ENCODE data around the gene PAPSS2.

The PAPSS2 gene

DNA sequence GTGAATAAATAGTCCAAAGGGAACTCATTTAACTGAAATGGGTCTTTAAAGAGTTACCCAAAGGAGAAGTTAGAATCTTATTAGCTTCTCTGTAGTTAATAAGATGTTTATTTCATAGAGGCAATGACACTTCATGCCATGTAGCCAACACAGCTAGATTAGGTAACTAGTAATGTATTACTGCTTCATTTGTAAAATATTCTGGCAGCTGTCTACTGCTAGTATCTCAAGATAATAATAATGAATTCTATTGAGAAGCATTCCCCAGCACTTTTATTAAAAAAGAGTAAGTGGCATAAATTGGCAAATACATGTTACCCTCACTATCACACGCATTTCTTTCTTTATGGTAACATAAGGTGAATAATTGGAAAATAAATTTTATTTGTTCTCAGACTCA is 10.1 kb downstream of the PAPSS2 start:
- no peak for DNase-seq (ENCODE audit: low read depth in 2 of 3, low spot score in 1 of 3)

DNA sequence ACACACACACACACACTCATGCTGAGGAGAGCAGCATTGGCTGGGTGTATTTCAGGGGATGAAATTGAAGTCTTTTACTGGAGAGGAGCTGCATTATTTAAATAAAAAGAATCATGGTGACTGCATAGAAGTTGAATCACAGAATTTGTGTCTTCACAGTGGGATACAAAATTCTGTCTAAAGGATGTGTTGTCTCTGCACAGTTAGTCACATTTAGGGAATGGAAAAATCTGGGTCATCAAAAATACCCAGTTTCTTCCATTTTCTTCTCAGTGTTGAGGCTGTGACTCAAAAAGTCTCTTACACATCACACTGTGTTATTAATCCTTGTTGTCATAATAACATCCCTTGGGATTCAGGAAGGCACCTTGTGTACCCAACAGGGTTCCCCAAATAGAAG is 10.9 kb downstream of the PAPSS2 start:
- no peak for DNase-seq (ENCODE audit: low read depth in 2 of 3, low spot score in 1 of 3)

DNA sequence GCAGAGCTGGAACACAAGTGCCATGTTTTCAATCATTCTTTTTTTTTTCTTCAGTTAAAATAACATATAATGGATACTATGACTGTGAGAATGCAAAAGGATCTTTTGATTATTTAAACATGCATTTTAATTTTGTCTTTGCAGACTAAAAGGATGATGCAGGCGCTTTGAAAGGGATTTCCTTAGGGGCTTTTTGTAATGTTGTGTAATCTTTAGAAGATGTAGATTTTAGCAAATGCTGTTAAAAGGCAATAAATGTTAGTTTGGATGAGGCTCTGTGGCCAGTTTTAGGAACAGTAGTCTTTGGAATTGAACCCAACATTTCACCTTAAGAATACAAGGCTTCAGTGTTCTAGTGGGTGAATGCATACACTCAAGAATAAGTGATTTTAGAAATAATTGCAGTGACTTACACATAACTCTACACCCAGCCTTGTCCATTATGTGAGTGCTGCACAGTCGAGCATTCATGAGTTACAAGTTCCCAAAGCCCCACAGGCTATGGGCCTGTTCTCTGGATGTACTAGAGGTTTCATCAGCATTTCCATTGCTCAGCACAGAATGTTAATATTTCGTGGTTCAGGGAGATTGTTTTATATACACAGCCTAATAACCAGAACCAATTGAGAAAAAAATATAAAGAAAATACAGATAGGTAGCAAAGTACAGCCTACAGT is 11.6 kb downstream of the PAPSS2 start:
- no peak for DNase-seq (ENCODE audit: low read depth in 2 of 3, low spot score in 1 of 3)

DNA sequence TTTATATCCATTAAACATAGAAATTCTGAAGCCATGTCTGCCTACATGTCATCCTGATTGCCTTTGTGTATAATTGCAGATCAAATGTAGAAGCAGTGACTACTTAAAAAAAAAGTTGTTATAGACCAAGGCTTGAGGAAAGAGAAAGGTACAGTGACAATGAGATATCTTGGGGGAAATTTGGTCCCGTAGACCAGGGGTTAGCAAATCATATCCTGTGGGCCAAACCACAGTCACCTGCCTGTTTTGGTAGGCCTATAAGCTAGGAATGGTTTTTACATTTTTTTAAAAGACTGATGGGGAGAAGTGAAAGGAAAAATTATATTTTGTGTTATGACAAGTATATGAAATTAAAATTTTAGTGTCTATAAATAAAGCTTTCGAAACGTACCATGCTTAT is 12.9 kb downstream of the PAPSS2 start:
- DNase-seq (ENCODE audit: low read depth in 2 of 3, low spot score in 1 of 3): no peak

DNA sequence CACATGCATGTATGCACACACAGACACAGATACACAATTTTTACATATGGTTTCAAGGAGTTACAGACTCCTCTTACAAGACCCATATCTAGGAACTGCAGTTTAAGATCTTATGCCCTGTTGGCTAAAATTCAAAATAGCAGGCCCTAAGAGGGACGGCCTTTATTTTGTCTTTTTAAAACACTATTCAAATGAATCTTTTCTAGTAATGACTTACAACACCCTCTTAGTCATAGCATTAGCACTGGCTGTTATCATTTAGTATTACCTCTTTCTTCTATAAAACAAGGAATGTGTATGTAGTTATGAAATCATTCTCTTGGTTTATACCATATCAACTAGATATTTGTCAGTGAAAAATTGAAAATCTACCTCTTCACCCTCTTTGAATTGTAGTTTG is 15.3 kb downstream of the PAPSS2 start:
- DNase-seq (ENCODE audit: low read depth in 2 of 3, low spot score in 1 of 3): no peak

DNA sequence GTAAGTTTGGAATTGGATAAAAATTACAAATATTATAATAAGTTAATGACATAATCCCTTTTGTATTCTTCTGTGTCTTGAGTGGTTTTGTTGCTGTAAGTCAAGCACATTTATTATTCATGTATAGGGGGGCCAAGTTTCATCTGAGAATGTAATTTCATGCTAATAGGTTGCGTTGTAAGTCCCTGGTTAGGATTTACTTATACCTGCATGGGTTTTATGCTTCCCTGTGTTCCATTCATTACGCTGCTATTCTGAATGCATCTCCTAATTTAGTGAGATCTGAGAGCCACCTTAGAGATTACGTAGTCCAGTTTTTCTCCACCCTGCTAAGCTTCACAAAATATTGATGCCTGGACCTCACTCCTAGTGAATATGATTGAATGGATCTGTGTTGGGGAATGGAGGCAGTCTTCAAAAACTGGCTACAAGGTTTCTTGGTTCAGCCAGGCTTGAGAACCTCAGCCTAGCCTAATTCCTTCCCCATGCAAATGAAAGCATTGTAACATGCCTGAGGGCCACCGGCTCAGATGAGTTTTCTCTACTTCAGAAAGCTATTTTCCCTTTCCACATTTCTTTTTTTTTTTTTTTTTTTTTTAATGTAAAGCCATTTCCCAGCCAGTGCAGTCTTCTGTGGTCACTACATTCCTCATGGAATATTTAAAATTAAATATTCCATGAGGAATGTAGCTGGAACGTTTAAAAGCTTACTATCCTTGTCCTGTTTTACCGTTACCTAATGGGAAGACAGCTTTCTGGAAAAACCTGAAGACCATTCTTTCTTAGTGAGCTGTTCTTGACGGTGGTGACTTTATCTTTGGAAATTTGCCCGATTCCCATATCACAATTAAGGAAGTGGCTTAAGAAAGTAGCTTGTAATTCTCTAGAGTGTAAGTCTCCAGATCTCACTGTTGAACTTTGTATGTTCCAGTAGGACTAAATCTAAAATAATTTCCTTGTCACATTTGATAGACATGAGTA is 16.0 kb downstream of the PAPSS2 start:
- DNase-seq (ENCODE audit: low read depth in 2 of 3, low spot score in 1 of 3): no peak

DNA sequence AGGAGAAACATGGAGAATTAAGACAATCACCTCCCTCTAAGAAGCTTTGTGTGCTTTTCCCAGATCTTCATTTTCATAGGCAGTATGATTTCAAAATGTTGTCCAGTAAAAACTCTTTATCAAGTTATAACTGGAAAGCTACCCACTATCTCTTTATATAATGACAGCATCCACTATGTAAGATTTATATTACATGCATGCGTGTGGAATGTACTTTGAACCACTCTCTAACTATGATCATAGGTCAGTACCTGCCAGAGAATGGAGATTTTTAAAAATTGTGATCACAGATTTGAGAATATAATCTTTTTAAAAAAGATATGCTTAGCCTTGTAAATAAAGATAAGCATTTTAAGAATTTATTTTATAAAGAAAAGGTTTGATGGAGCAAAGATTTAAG is 17.9 kb downstream of the PAPSS2 start:
- DNase-seq (ENCODE audit: low read depth in 2 of 3, low spot score in 1 of 3): no peak

DNA sequence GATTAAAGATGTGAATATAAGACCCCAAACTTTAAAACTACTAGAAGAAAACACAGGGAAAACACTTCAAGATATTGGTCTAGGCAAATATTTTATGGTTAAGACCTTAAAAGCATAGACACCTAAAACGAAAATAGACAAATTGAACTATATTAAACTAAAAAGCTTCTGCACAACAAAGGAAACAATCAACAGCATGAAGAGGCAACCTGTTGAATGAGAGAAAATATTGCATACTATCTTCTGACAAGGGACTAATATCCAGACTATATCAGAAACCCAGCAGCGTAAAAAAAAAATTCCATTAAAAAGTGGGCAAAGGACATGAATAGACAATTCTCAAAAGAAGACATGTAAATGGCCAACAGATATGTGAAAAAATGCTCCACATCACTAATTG is 18.6 kb downstream of the PAPSS2 start:
- DNase-seq (ENCODE audit: low read depth in 2 of 3, low spot score in 1 of 3): no peak

DNA sequence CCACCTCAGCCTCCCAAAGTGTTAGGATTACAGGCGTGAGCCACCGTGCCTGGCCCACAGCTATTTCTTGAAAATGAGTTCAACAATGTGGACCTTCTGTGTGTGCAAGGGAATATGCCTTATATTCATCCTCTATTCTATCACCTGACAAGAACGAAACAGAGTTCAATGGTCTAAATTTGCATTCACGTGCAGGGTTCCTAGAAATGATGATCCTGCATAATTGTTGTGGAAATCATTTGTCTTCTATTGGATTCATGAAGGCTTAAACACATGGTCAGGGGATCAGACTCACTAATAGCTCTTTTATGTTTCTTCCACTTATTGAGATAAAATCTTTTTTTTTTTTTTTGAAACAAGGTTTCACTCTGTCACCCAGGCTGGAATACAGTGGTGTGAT is 23.7 kb downstream of the PAPSS2 start:
- no peak for DNase-seq (ENCODE audit: low read depth in 2 of 3, low spot score in 1 of 3)

DNA sequence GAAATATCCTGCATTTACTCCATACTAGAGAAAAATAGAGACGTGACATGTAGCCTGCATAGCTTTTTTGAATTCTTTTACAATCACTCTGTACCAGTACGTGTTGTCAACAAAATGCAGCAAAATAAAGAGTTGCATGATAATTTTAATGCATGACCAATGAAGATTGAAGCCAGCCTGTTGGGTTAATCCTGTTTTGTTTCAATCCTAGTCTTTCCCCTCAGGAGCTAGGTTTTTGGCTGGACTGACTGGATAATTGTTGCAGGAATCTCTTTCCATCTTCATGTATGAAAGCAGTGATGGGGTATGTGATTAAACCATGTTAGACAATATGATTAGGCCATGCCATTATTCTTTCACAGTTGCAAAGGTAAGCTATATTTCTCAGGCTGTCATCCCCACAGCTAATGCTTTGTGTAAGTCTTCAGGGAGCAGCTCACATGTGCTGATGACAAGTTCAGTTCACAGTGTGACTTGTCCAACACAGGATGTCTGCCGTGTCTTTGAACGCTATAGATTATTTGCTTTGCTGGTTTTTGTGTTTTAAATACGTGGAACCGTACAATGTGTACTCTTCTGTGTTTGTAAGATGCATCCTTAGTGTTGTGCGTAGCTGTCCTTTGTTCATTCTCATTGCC is 24.4 kb downstream of the PAPSS2 start:
- no peak for DNase-seq (ENCODE audit: low read depth in 2 of 3, low spot score in 1 of 3)

DNA sequence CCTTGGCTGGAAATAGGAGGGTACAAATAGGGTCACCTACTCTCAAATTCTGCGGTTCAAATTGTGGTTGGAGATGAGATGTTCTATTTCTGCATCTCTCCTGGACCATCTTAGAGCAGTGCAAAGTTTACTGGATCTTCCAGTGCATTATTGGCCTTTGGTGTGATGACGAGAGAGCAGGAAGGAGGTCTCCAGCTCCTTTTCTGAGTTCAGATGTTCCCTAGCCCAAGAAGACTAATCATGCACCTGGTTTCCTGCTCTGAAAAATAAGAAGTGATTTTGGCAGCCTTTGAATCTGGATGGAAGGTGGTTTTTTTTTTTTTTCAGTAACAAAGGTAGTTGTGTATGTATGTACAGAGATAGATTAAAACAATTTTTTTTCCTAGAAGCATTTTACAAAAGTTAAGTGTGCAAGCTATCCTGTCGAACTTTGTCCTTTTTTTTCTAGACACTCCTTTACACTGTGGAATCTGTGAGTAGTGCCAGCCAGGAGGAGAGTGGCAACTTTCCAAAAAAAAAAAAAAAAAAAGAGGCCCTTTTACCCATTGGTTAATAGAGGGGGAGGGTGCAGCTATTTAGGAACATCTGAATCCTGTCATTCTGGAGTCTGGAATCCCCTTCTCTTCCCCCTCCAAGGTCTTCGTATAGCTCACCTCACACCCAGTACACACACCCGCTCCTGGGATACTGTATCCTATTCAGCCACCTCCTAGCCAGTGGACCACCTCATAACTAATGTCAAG is 26.3 kb downstream of the PAPSS2 start:
- DNase-seq (ENCODE audit: low read depth in 2 of 3, low spot score in 1 of 3): no peak

DNA sequence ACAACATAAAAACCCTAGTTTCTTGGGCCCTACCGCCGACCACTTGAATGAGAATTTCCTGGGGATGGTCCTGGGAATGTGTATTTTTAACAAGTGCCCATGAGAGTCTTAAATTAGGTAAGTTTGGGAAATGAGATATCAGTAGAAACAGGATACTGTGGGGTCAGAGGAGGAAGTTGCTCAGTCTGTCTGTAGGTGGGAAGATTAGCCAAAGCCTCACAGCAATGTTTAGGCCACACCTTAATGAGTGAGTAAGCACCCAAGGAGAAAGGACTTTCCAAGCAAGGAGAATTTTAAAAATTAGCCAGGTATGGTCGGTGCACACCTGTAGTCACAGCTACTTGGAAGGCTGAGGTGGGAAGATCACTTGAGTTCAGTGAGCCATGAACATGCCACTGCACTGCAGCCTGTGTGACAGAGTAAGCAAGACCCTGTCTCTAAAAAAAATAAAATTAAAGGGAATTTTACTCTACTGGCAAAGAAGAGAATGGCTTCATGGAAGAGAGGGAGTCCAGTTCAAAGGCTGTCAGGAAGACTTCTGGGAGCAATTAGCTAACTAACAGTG is 31.9 kb downstream of the PAPSS2 start:
- no peak for DNase-seq (ENCODE audit: low read depth in 2 of 3, low spot score in 1 of 3)

DNA sequence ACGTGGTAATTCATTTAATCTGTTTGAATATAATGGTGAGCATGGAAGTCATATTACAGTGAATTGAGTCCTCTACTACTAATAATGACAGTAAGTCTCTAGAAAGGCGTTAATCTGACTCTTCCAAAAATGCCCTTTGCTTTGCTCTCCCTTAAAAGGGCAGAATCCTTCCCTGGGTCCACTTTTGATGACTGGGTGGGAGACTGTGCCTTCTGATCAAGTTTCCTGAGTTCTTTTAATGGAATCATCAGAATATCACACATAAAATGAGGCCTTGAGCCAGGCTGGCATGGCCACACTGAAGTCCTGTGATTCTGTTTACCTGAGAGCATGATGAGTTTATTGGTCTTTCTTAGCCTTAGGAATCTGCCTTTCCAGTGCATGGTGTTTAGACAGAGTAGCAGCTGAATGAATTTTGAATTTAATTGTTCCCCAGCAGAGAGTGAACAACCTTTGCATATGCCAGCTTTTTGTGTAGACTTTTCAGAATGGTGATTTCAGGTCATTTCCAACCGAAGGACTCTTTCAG is 33.3 kb downstream of the PAPSS2 start:
- no peak for DNase-seq (ENCODE audit: low read depth in 2 of 3, low spot score in 1 of 3)

DNA sequence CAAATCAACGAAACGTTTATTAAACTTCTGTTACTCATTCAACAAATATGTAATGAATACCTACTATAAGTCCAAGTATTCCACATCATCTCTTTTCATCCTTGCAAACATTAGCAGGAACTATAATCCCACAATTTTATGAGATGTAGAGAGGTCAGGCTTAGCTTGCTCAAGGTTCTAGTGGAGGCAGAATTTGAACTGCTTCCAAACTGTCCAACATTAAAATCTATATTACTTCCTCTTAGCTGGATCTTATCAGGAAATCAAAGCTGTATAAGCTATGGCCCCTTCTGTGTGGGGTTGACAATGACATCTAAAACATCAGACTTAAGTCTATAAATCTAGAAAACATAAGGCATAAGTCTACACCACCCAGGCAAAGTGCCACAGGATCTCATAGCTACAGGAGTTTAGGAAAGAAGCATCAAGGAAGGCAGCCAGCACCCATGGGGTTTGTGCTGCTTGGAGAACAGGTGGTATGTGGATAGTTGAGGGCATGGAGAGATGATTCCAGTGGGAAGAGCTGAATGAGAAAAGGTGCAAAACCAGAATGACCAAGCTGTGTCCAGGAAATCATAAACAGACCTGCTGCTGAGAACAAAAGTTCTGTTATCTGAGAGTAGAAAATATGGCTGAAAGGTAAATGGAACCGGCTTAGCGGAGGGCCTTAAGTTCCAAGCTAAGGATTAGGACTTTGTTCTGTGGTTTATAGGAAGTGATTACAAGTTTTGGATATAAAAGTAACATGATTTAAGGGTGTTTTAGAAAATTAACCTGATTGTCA is 34.5 kb downstream of the PAPSS2 start:
- no peak for DNase-seq (ENCODE audit: low read depth in 2 of 3, low spot score in 1 of 3)

DNA sequence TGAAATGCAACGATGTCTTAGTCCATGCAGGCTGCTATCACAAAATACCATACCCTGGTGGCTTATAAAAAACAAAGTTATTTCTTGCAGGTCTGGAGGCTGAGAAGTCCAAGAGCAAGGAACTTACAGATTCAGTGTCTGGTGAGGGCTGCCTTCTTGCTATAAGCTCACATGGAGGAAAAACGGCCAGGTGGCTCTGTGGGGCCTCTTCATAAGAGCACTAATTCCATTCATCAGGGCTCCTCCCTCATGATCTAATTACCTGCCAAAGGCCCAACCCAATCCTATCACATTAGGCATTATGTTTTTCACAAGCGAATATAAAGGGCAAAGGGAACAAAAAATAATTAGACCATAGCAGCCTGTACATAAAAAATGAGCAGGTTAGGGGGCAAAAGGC is 35.4 kb downstream of the PAPSS2 start:
- no peak for DNase-seq (ENCODE audit: low read depth in 2 of 3, low spot score in 1 of 3)

DNA sequence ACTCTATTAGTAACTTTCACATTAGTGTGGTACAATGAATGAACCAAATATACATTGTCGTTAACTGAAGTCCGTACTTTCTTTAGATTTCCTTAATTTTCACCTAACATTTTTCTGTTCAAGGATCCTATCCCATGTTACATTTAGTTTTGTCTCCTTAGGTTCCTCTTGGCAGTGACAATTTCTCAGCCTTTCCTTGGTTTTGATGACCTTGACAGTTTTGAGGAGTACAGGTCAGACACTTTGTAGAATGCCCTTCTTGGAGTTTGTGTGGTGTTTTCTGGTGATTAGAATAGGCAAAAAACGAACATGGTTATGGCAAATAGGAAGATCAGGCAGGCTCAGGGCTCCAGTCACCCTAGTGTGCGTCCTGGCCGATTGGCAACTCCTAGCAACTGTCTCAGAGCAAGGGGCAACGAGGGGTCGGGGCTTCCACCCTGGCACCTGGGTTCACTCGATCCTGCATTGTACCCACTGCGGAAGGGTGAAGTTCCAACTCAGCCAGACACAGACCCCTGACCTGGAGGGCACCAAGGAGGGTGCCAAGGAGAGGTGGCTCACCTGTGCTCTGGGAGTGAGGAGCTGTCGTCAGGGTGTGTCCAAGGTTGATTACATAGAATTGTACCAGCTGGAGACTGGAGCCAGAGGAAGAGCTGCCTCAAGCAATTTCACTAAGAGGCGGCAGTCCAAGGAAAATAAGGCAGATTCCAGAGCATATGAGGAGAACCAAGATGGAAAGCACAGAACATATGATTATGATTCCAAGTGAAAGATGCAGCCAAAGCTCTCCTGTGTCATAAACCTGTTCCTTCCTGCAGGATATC is 37.5 kb downstream of the PAPSS2 start:
- no peak for DNase-seq (ENCODE audit: low read depth in 2 of 3, low spot score in 1 of 3)

DNA sequence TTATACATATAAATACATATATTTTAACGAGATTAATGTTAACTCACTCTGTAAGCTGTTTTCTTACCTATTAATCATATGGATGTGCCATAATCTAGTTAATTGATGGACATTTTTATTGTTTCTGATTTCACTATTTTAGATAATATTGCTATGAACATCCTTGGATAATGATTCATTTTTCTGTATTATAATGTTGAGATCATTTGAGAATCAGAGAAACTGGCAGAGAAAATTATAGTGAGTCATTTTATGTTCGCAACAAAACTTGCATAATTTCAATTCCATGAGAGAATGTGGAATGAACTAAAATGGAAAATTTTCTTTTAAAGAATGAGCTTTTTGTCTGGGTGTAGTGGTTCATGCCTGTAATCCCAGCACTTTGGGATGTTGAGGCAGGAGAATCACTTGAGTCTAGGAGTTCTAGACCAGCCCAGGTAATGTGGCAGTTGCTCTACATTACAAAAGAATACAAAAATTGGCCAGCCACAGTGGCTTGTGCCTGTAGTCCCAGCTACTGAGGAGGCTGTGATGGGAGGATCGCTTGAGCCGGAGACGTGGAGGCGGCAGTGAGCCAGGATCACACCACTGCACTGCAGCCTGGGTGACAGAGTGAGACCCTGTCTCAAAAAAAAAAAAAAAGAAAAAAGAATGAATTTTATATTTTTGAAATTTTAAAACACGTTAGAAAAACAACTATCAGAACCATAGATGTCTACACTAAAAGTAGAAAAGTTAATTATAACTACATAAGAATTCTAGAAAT is 40.5 kb downstream of the PAPSS2 start:
- no peak for DNase-seq (ENCODE audit: low read depth in 2 of 3, low spot score in 1 of 3)

DNA sequence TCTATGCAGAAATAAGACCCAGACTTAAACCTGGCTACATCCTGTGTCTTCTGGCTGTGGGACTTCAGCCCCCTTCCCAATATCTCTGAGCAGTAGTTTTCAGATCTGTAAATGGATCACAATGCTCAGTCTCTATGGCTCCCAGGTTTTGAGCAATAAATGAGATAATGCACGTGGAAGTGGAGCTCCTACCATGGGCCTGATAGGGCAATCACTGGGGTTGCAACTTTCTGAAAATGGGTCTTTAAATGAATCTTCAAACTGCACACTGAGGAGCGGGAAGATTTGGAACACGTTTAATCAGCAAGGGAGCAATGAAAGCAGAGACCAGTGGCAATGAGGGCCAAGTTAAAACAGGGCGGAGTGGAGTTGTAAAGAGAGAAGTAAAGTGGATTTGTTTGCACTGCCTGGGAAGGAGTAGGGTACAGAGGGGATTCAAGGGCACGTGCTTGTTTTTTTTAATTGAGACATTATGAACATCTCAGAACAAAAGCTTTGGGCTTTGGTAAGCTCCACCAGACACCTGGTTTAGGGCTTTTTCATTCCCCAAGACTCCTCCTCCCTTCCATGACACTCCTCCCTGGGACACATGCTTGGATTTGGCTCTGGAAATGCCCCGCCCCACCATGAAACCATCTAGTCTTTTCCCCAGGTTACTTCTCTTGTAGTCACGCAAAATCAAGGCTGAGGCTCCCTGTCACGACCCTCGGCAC is 42.7 kb downstream of the PAPSS2 start:
- DNase-seq (ENCODE audit: low read depth in 2 of 3, low spot score in 1 of 3): no peak
